ENCODE results near the gene OSBPL9.
A peak's percentile ranks its signal among the peaks of the same experiment; 100 is the strongest.
"Not testable (repeated sequence)": the region's sequence is repeated elsewhere in the genome, so short reads cannot be mapped to it uniquely, and the experiment has no call there.

OSBPL9 gene

GRCh38 chr1:51664421-51665240, 47.7 kb downstream of the OSBPL9 start:
- no peak for DNase-seq (ENCODE audit: low spot score)

DNA sequence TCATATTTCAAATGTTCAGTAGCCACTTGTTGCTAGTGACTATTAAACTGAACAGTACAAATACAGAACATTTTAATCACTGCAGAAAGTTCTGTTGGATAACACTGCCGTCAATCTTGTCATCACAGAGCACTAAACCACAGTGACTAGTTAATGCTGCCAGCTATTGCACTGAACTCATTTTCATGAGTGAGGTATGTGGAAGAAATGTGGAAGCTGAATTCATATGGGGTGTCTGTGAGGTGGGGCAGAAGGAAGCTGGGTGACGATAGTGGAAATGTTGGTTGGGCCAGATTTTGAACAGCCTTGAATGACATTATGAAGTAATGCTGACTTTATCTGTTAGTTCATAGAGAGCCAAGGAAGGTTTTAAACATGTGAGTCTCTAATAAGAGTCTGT, 49.6 kb downstream of the OSBPL9 start:
- no peak for DNase-seq (ENCODE audit: low spot score)

- DNase-seq (ENCODE audit: low spot score), result no peak
Observed at GRCh38 chr1:51667561-51667960, 50.7 kb downstream of the OSBPL9 start.

DNA sequence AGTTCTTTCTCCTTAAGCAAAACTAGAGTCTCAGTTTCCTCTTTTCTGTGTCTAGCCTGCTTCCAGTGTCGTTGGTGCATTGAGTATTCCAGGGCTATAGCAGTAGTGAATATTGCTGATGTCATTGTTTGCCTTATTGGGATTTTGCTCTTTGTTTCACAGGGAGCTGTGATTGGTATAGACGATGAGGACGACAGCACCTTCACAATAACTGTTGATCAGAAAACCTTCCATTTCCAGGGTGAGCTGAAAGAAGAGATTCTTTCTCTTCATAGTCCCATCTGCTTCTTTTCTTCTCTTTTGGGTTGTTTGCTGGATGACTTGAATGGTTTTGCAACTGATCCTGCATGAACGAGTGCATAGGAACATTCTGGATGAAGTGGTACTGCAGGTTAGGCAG, 52.4 kb downstream of the OSBPL9 start:
- DNase-seq (ENCODE audit: low spot score), result no peak

DNA sequence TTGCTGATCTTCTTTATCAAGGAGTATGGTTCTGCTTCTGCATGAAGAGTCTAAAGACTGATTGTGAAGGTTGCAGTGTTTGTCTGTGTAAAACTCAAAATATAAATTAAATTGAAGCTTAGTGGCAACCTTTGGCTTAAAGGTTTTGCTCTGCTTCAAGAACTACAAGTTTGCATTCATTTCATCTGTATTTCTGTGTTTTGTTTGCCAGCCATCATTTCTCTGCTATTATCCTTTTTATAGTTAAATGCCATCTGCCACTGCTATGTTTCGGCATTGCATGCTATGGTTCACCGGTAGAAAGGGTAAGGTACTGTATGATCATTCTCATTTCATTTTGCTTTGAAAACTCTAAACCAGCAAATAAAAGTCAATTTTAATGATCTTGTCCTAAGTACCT, 52.9 kb downstream of the OSBPL9 start:
- no peak for DNase-seq (ENCODE audit: low spot score)

DNA sequence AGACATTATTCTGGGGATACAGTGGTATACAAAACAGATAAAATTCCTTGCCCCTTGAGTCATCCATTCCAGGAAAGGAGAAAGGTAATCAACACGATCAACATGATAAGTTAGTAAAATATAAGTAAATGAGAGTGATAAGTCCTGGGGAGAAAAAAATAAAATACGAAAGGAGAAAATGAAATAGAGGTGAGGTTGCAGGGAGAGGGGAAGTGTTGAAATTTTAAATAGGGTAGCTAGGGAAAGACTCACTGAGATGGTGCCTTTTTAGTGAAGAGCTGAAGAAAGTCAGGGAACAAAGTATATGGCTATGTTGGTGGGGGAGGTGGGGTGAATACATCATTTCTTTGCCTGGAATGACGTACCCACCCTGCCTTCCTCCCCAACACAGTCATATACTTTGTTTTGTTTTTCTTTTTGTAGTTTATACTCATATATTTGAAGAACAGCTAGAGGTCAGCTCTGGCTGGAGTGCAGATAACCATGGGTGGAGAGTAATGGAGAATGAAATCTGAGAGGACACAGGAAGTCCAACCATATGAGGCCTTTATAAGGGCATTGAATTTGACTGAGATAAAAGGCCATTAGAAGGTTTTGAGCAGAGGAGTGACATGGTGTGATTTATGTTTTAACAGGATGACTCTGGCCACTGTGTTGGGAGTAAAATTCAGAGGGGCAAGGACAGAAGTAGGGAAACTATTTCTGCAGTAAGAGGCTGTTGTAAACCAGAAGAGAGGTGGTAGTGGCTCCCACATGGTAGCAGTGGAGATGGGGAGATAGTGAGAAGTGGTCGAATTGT, 54.8 kb downstream of the OSBPL9 start:
- DNase-seq (ENCODE audit: low spot score), result no peak

- DNase-seq (ENCODE audit: low spot score), result no peak
Observed at GRCh38 chr1:51673279-51673678, 56.4 kb downstream of the OSBPL9 start.

DNA sequence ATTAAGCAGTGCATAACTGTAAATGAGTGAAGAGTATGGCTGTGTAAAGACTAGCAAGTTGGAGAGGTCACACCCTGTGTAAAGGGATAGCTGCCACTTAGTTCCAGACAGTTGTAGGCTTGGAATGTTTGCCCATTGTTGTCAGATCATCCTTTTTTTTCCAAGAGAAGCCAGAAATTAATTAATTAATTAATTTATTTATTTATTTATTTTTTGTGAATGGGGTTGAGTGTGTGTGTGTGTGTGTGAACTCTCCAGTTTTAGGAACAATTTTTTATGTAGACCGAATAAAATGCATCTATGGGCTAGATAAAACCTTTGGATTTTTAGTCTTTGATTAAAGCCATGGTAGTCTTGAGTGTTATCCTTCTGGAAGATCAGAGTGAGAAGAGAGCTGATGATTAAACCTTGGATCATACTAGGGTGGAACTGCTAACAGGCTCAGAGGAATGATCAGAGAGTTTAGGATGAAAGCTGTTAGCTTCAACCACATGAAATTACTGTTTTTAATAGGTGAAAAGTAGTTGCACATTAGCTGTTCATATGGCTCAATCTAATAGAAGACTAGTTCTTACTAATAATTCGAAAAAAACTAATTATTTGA, 58.4 kb downstream of the OSBPL9 start:
- DNase-seq (ENCODE audit: low spot score), result no peak

DNA sequence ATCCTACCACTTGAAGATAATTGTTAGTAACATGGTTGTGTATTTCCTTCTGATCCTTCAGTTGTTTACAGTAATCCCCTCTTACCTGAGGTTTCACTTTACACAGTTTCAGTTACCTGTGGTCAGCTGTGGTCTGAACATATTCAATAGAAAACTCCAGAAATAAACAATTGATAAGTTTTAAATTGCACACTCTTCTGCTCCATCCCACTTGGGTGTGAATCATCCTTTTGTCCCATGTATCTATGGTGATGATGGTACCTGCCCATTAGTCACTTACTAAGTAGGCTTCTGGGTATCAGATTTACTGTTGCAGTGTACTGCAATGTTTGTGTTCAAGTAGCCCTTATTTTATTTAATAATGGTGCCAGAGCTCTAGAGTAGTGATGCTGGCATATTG, 62.5 kb downstream of the OSBPL9 start:
- DNase-seq (ENCODE audit: low spot score), result peak; percentile 22

DNA sequence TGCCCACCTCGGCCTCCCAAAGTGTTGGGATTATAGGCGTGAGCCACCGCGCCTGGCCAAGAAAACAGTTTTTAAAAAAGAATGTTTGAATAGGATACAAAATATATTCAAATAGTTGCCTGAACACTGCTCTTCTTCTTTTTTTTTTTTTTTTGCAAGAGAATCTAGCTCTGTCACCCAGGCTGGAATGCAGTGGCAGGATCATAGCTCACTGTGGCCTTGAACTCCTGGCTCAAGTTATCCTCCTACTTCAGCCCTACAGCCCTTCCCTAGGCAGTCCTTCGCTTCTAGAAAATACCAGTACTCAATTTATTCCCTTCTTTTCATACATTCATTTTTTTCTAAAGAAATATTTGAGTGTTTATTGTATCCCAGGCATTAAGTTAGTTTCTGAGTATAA, 67.9 kb downstream of the OSBPL9 start:
- no peak for DNase-seq (ENCODE audit: low spot score)

DNA sequence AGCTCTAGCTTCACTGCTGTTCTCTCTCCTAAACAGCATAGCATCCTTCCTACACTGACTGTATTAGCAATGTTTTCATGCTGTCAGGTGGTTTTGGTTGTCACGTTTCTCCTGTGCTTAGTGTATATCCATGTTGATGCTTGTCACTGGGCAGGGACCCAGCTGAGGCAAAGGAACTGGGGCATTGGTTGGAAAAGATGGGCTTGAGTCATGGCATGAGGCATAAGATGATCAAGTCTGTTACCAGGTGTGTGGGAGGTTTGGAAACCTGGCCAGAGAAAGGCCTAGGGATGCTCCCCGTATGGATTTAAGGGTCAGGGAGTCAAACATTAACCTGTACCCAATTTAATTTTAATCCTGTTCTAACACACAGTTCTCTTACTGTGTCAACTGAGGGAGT, 69.6 kb downstream of the OSBPL9 start:
- DNase-seq (ENCODE audit: low spot score), result peak; percentile 63

DNA sequence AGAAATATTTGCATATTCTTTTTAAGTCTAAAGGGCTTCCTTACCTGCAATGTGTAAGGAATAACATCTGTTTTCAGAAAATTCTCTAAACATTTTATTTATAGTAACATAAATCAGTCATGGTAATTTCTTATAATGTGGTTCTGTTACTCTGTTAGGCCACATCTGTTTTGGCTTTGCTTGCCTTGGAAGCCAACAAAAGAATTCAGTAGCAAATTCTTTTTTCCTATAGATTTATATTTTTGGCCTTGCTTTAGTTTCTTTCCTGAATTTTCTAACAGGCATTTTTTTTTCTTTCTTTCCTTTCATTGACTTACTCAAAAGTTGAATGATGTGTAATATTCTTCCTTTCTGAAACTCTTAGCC, 72.2 kb downstream of the OSBPL9 start:
- no peak for DNase-seq (ENCODE audit: low spot score)

GRCh38 chr1:51689643-51690042, 72.8 kb downstream of the OSBPL9 start:
- no peak for DNase-seq (ENCODE audit: low spot score)

DNA sequence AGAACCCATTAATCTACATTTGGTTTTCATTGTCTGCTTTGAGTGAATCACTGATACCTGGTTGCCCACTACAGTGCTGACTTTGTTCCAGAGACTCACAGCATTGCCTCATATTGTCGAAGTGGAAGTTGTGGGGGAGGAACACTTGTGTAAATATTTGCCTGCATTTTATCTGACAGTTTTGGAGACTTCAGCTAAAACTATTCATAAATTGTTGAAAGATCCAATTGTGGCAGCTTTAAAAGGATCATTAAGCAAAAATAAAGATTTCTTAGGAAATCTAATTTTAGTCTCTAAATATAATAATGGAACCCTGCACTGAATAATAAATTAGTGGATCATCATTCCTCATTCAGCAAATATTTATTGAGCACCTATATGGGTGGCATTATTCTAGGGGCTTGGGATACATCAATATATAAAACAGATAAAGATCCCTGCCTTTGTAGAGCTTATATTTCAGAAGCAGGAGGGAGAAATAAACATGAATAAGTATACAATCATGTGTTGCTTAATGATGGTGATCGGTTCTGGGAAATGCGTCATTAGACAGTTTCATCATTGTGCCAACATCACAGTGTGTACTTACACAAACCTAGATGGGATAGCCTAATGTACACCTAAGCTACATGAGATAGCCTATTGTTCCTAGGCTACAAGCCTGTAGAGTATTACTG, 73.5 kb downstream of the OSBPL9 start:
- no peak for DNase-seq (ENCODE audit: low spot score)

DNA sequence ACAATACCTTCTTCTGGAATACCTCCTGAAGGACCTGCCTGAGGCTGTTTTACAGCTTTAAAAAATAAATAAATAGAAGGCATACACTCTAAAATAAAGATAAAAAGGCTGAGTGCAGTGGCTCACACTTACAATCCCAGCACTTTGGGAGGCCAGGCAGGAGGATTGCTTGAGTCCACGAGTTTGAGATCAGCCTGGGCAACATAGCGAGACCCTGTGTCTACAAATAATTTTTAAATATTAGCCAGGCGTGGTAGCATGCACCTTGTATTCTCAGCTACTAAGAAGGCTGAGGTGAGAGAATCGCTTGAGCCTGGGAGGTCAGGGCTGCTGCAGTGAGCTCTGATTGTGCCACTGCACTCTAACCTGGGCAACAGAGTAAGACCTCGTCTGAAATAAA, 75.0 kb downstream of the OSBPL9 start:
- no peak for DNase-seq (ENCODE audit: low spot score)

DNA sequence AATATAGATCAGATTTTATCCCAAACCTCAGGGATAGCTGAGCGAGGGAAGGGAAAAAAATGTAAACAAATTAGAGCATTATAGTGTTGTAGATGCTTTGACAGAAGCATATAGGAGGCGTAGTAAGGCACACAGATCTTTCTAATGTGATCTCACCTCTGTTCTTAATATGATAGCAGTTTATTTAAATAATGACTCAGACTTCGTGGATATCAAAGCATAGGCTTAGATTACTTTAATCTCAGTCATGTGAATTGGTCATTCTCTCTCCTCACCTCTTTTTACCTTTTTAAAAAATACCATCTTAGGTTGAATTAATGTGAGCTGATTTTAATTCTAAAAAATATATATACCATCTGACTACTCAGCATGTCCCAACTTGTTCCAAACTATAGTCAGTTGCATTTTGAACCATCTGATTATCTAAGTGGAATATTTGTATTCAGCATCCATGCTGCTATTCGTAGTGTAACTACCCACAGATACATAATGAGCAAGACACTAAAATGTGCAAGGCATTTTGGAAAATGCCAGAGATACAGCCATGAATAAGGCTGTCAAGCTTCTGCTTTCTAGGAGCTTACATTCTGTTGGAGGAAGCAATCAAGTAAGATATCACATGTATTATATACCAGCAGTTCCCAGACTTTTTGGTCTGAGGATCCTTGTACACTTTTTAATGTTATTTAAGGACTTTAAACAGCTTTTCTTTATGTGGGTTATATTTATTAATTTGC, 76.7 kb downstream of the OSBPL9 start:
- no peak for DNase-seq (ENCODE audit: low spot score)

DNA sequence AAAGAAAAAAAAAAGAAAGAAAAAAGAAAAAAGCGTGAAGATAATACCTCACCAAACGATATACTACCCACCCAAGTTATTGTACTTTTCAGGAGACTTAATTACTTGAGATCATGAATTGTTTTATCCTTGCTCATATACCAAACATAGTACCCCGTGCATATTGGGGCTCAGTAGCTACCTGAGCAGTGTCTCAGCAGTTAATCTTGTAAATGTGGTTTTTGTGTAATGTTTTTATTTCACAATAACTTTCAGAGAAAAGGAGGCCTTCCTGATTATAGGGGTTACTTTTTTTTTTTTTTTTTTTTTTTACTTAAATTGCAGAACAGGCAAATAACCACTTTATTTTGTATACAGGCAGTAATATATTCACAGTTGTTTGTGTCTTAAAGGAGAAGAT, 80.3 kb downstream of the OSBPL9 start:
- DNase-seq (ENCODE audit: low spot score), result no peak

GRCh38 chr1:51699391-51699790, 82.5 kb downstream of the OSBPL9 start:
- DNase-seq (ENCODE audit: low spot score), result no peak

DNA sequence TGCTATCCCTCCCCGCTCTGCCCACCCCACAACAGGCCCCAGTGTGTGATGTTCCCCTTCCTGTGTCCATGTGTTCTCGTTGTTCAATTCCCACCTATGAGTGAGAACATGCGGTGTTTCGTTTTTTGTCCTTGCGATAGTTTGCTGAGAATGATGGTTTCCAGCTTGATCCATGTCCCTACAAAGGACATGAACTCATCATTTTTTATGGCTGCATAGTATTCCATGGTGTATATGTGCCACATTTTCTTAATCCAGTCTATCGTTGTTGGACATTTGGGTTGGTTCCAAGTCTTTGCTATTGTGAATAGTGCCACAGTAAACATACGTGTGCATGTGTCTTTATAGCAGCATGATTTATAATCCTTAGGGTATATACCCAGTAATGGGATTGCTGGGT, 84.9 kb downstream of the OSBPL9 start:
- not testable (repeated sequence) for DNase-seq (ENCODE audit: low spot score)

GRCh38 chr1:51702220-51702619, 85.3 kb downstream of the OSBPL9 start:
- DNase-seq (ENCODE audit: low spot score), result not testable (repeated sequence)

- no peak for DNase-seq (ENCODE audit: low spot score)
Observed at GRCh38 chr1:51705035-51705434, 88.1 kb downstream of the OSBPL9 start.
